ENCODE data around the gene PEX12. TPM values are rescaled to one million over a fixed set of nuclear protein-coding genes. Genes with fewer than 3 reads are reported as not detected.

Gene PEX12
- total and polyA plus RNA-seq, 2 donors (not counting 3 experiments of a cell fraction or from before 2014, with no cell fraction given), result 3.4 to 4.5 TPM

GRCh38 chr17:35616536-35616935 is 38.2 kb upstream of the PEX12 start:
- FAIRE-seq (no peak), DNase-seq (ENCODE audit: low read depth, low spot score) (no peak)
- peaks cover 0 to 5% of the 10 kb centered on the region in 2 experiments for H3K36me3 ChIP-seq (ENCODE audit: control insufficient read depth in 2 of 2, extremely low read depth in 1 of 2, insufficient read depth in 2 of 2, low read length in 2 of 2)
- no peak overlapping the region for H3K4me3 ChIP-seq (replicated peaks in 1 of 3; ENCODE audit: insufficient read depth in 1 of 3, low read depth in 1 of 3, low read length in 3 of 3)
- H3K79me2 ChIP-seq (ENCODE audit: control insufficient read depth, insufficient read depth, low read length), result peaks cover 33% of the 10 kb centered on the region
- H3K27me3 ChIP-seq (ENCODE audit: control insufficient read depth in 2 of 2, insufficient read depth in 2 of 2, low read length in 2 of 2), result no peaks in the 10 kb centered on the region
- TF ChIP-seq POLR2AphosphoS5 (IDR thresholded peaks at IDR 0.05; ENCODE audit: insufficient read depth, low read depth, low read length), result no peak
- no peak for TF ChIP-seq JUN (IDR thresholded peaks at IDR 0.05; ENCODE audit: borderline replicate concordance, insufficient read depth, insufficient read length, low read depth)
- TF ChIP-seq MAX (IDR thresholded peaks at IDR 0.05; ENCODE audit: insufficient read depth, insufficient read length), result no peak
- no peak for TF ChIP-seq EZH2 (IDR thresholded peaks at IDR 0.05; ENCODE audit: borderline replicate concordance, low read depth, low read length, severe bottlenecking)
- TF ChIP-seq CTCF (IDR thresholded peaks at IDR 0.05; ENCODE audit: extremely low read depth in 1 of 2, insufficient read depth in 1 of 2, low read depth in 1 of 2, low read length in 2 of 2), result no peak
- TF ChIP-seq MYC (IDR thresholded peaks at IDR 0.05; ENCODE audit: low read depth, low read length), result no peak
- TF ChIP-seq FOS (IDR thresholded peaks at IDR 0.05; ENCODE audit: borderline replicate concordance, insufficient read depth, low read length), result no peak
- no peak for TF ChIP-seq POLR2A (IDR thresholded peaks at IDR 0.05; ENCODE audit: low read depth, low read length)
- TF ChIP-seq GATA2 (IDR thresholded peaks at IDR 0.05; ENCODE audit: insufficient read depth, insufficient read length, low read depth, low read length), result no peak
- H4K20me1 ChIP-seq (replicated peaks; ENCODE audit: control insufficient read depth, extremely low read depth, insufficient read depth, low read length), result no peaks in the 10 kb centered on the region
- no peak overlapping the region for H3K4me2 ChIP-seq (ENCODE audit: insufficient read depth, low read length)
- no peak overlapping the region for H2AFZ ChIP-seq (ENCODE audit: low read depth, low read length)
- H3K9me3 ChIP-seq (replicated peaks; ENCODE audit: control insufficient read depth, insufficient read depth, low read length), result no peaks in the 10 kb centered on the region
- H3K4me1 ChIP-seq (ENCODE audit: control insufficient read depth, extremely low read depth, insufficient read depth, low read length), result peaks cover 5% of the 10 kb centered on the region
- POLR2A ChIA-PET, result interaction anchor here (0.6 kb wide), 1 partner anchor 129 kb away, joined by 4 read pairs; no protein-coding TSS in a partner anchor
- H3K9me1 ChIP-seq (replicated peaks; ENCODE audit: control insufficient read depth, extremely low read depth, insufficient read depth, low read length), result no peaks in the 10 kb centered on the region
- CTCF ChIA-PET, result interaction anchor here (0.6 to 7.8 kb wide), 3 partner anchors 9 to 131 kb away, joined by 3 to 270 read pairs (median 4); no protein-coding TSS in a partner anchor
- intact Hi-C loops (cut with micrococcal nuclease) (no loop called here), dilution Hi-C loops (cut with MboI; ENCODE audit: extremely low pct_ligation_motif_present, low sequenced_read_pairs) (loop anchor here (25.0 kb wide), 1 partner anchor 121 kb away; the partner anchor contains the start of gene RASL10B)
- no peak overlapping the region for H3K9ac ChIP-seq (replicated peaks; ENCODE audit: extremely low read depth, insufficient read depth, low read length)
- no TSS peak for BruUV-seq (replicated peaks)
- H3K27ac ChIP-seq (ENCODE audit: insufficient read depth, low read depth, low read length), result peak overlapping the region; percentile 36
